DND-41 (cell line): Measurements from ENCODE around the gene ITGAX.
"Not testable (repeated sequence)": the region's sequence is repeated elsewhere in the genome, so short reads cannot be mapped to it uniquely, and the experiment has no call there.

Experiments
- ATAC-seq: fragments of 200-7000 bp; cut with Tn5 transposase; 3 replicates; pipeline ENCODE4 v1.9.1; 2021; ENCODE audit warnings: low read depth; ENCODE audit not compliant: insufficient read depth
- DNase-seq: peaks from one replicate; pipeline ENCODE4 v3.0.0-alpha.2; 2020
- H2AFZ ChIP-seq: 2 replicates; pipeline ENCODE4 v1.6.0; 2012; ENCODE audit warnings: low read depth, low read length
- H3K27ac ChIP-seq: 2 replicates; pipeline ENCODE4 v1.5.1; 2012; ENCODE audit warnings: low read length, inconsistent platforms
- H3K27me3 ChIP-seq: fragments of 200-600 bp; sonication (generic); 2 replicates; pipeline ENCODE4 v1.6.0; 2012; ENCODE audit warnings: low read length, mild to moderate bottlenecking, inconsistent platforms; ENCODE audit not compliant: insufficient read depth, poor library complexity
- H3K36me3 ChIP-seq: 2 replicates; pipeline ENCODE4 v1.5.1; 2012; ENCODE audit warnings: low read length, inconsistent platforms; ENCODE audit not compliant: insufficient read depth
- H3K4me1 ChIP-seq: 2 replicates; pipeline ENCODE4 v1.5.1; 2012; ENCODE audit warnings: mild to moderate bottlenecking, low read length; ENCODE audit not compliant: insufficient read depth
- H3K4me2 ChIP-seq: 2 replicates; pipeline ENCODE4 v1.6.0; 2012; ENCODE audit warnings: mild to moderate bottlenecking, moderate library complexity, low read length, inconsistent platforms; ENCODE audit not compliant: insufficient read depth
- H3K4me3 ChIP-seq, 2 experiments: fragments of 200-600 bp in 1 of 2; shearing (Covaris generic) in 1 of 2; 2 replicates each; pipeline ENCODE4 v1.5.1; 2012 to 2016; ENCODE audit warnings: inconsistent platforms in 2 of 2, low read length in 2 of 2, mild to moderate bottlenecking in 2 of 2, low read depth in 1 of 2, moderate library complexity in 1 of 2
- H3K79me2 ChIP-seq: 2 replicates; pipeline ENCODE4 v1.6.0; 2012; ENCODE audit warnings: low read length, inconsistent platforms; ENCODE audit not compliant: insufficient read depth
- H3K9ac ChIP-seq: 2 replicates; pipeline ENCODE4 v1.6.0; 2012; ENCODE audit warnings: low read depth, mild to moderate bottlenecking, inconsistent platforms, low read length, moderate library complexity
- H3K9me3 ChIP-seq: 2 replicates; pipeline ENCODE4 v1.5.1; 2012; ENCODE audit warnings: low read length, moderate library complexity, mild to moderate bottlenecking, inconsistent platforms; ENCODE audit not compliant: insufficient read depth, severe bottlenecking
- H4K20me1 ChIP-seq: 2 replicates; pipeline ENCODE4 v1.6.0; 2012; ENCODE audit warnings: low read length; ENCODE audit not compliant: insufficient read depth
- EZH2 ChIP-seq: IDR thresholded peaks from 3 replicates; pipeline ENCODE4 v1.6.1; 2012; ENCODE audit warnings: borderline replicate concordance, low read depth, mild to moderate bottlenecking, moderate library complexity, low read length, inconsistent platforms; ENCODE audit not compliant: severe bottlenecking
- TF ChIP-seq, protein P1 (sequence below): IDR thresholded peaks from 2 replicates; pipeline ENCODE4 v1.5.1; 2012; ENCODE audit warnings: borderline replicate concordance, low read length, moderate library complexity, mild to moderate bottlenecking; ENCODE audit not compliant: poor library complexity, severe bottlenecking; ENCODE audit errors: extremely low read depth

ITGAX gene

DNA sequence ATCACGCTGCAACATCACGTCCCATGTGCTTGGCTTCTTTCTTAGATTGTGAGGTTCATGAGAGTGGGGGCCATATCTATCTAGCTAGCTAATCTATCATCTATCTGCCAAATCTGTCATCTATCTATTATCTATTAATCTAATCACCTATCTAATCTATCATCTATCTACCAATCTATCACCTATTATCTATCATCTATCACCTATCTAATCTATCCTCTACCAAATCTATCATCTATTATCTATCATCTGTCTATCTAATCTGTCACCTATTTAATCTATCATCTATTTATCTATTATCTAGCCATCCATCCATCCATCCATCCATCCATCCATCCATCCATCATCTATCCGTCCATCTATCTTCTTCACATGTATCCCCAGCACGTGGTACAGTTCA, 59.0 kb downstream of the ITGAX start:
- no peaks in the 10 kb centered on the region for H3K4me1 ChIP-seq
- H4K20me1 ChIP-seq, result no peaks in the 10 kb centered on the region
- ATAC-seq (no peak), DNase-seq (no peak)
- no peaks in the 10 kb centered on the region for H3K79me2 ChIP-seq
- H3K9me3 ChIP-seq, result no peaks in the 10 kb centered on the region
- no peak overlapping the region for H3K9ac ChIP-seq
- H3K4me2 ChIP-seq, result no peak overlapping the region
- no peak overlapping the region for H3K4me3 ChIP-seq
- H3K27me3 ChIP-seq, result no peaks in the 10 kb centered on the region
- no peak overlapping the region for H3K27ac ChIP-seq
- TF ChIP-seq EZH2, result no peak
- TF ChIP-seq, protein P1, sequence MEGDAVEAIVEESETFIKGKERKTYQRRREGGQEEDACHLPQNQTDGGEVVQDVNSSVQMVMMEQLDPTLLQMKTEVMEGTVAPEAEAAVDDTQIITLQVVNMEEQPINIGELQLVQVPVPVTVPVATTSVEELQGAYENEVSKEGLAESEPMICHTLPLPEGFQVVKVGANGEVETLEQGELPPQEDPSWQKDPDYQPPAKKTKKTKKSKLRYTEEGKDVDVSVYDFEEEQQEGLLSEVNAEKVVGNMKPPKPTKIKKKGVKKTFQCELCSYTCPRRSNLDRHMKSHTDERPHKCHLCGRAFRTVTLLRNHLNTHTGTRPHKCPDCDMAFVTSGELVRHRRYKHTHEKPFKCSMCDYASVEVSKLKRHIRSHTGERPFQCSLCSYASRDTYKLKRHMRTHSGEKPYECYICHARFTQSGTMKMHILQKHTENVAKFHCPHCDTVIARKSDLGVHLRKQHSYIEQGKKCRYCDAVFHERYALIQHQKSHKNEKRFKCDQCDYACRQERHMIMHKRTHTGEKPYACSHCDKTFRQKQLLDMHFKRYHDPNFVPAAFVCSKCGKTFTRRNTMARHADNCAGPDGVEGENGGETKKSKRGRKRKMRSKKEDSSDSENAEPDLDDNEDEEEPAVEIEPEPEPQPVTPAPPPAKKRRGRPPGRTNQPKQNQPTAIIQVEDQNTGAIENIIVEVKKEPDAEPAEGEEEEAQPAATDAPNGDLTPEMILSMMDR, result no peak
- H3K36me3 ChIP-seq, result no peaks in the 10 kb centered on the region
- no peak overlapping the region for H2AFZ ChIP-seq

DNA sequence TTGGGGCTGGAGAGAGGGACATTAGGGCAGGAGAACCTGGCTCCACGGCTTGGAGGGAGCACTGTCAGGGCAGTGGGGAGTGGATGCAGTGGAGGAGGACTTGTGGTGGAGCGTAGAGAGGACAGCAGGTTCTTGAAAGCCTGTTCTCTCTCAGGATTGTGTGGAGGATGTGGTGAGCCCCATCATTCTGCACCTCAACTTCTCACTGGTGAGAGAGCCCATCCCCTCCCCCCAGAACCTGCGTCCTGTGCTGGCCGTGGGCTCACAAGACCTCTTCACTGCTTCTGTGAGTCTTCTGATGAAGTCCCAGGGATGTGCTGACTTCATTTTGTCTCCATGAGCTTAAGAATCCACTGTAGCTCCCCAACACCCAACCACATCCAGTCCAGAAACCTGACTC, 59.7 kb downstream of the ITGAX start:
- Histone ChIP-seq H3K9ac (no peak overlapping the region), H3K9me3 (no peaks in the 10 kb centered on the region), H3K4me2 (no peak overlapping the region), H3K27ac (no peak overlapping the region), H3K79me2 (no peaks in the 10 kb centered on the region), H3K36me3 (no peaks in the 10 kb centered on the region), H3K4me3 (no peak overlapping the region), H3K4me1 (no peaks in the 10 kb centered on the region), H2AFZ (no peak overlapping the region), H4K20me1 (no peaks in the 10 kb centered on the region), H3K27me3 (no peaks in the 10 kb centered on the region)
- TF ChIP-seq EZH2, result no peak
- TF ChIP-seq, protein P1, result no peak
- DNase-seq, result no peak
- ATAC-seq, result no peak

DNA sequence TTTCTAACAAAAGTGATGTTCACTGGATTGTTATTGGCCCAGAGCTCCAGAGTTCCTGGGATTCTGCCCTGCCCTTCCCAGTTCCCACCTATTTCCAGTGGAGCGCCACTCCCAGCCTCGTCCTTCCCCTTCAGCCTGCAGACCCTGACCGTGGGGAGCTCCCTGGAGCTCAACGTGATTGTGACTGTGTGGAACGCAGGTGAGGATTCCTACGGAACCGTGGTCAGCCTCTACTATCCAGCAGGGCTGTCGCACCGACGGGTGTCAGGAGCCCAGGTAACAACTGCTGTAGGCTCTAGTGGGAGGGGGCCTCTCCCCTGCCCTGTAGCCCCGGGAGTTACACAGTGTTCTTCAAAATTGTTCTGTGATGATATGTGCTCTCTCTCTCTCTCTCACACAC, 61.4 kb downstream of the ITGAX start:
- Histone ChIP-seq H4K20me1 (no peaks in the 10 kb centered on the region), H3K27me3 (no peaks in the 10 kb centered on the region), H3K27ac (no peak overlapping the region), H3K4me1 (no peaks in the 10 kb centered on the region), H3K9ac (no peak overlapping the region), H3K4me3 (no peak overlapping the region), H3K9me3 (no peaks in the 10 kb centered on the region), H3K36me3 (no peaks in the 10 kb centered on the region), H2AFZ (no peak overlapping the region), H3K4me2 (no peak overlapping the region), H3K79me2 (no peaks in the 10 kb centered on the region)
- no peak for TF ChIP-seq EZH2
- TF ChIP-seq, protein P1, result no peak
- DNase-seq (no peak), ATAC-seq (no peak)

DNA sequence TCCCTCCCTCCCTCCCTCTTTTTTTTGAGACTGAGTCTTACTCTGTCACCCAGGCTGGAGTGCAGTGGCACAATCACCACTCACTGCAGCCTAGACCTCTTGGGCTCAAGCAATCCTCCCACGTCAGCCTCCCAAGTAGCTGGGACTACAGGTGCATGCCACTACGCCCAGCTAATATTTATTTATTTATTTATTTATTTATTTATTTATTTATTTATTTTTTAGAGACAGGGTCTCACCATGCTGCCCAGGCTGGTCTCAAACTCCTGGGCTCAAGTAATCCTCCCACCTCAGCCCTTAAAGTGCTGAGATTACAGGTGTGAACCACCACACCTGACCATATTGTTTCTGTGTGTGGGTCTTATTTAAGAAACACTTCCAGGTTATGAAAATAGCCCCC, 62.1 kb downstream of the ITGAX start:
- H3K36me3 ChIP-seq, H3K27me3 ChIP-seq, H3K4me3 ChIP-seq, H4K20me1 ChIP-seq, H3K9ac ChIP-seq, H3K79me2 ChIP-seq, ATAC-seq, H3K27ac ChIP-seq, H3K4me2 ChIP-seq, H3K4me1 ChIP-seq, DNase-seq, H3K9me3 ChIP-seq, H2AFZ ChIP-seq: not testable (repeated sequence)
